GM20431 (cell line): ENCODE measurements around the gene DKC1.

Source experiments
- in situ Hi-C: fragments of 300-500 bp; cut with MseI, MboI; formaldehyde crosslinking; loops from one replicate; pipeline ENCODE4 v1.15.0; 2020; ENCODE audit warnings: low sequenced_read_pairs; ENCODE audit not compliant: unreplicated experiment

Gene DKC1

GRCh38 chrX:154784149-154784995, 21.7 kb downstream of the DKC1 start:
- in situ Hi-C loops: no loop called here

- in situ Hi-C loops: no loop called here
Measured at GRCh38 chrX:154785716-154786115, 23.1 kb downstream of the DKC1 start.

- in situ Hi-C loops: no loop called here
Measured at GRCh38 chrX:154791467-154791866, 28.8 kb downstream of the DKC1 start.

- in situ Hi-C loops: no loop called here
Measured at GRCh38 chrX:154791939-154792338, 29.3 kb downstream of the DKC1 start.

- in situ Hi-C loops: no loop called here
Measured at GRCh38 chrX:154793084-154793795, 30.6 kb downstream of the DKC1 start.

GRCh38 chrX:154795016-154795415, 32.4 kb downstream of the DKC1 start:
- in situ Hi-C loops: no loop called here

GRCh38 chrX:154797006-154797405, 34.3 kb downstream of the DKC1 start:
- in situ Hi-C loops: no loop called here

GRCh38 chrX:154799556-154800348, 37.1 kb downstream of the DKC1 start:
- in situ Hi-C loops: no loop called here

- in situ Hi-C loops: no loop called here
Measured at GRCh38 chrX:154800478-154801210, 38.0 kb downstream of the DKC1 start.

- in situ Hi-C loops: no loop called here
Measured at GRCh38 chrX:154802947-154803346, 40.3 kb downstream of the DKC1 start.

- in situ Hi-C loops: no loop called here
Measured at GRCh38 chrX:154804261-154804956, 41.7 kb downstream of the DKC1 start.

- in situ Hi-C loops: no loop called here
Measured at GRCh38 chrX:154804957-154805695, 42.5 kb downstream of the DKC1 start, which contains the start of gene MPP1. TSS of gene MPP1 (minus strand) at chrX:154805485. CDS start at chrX:154805373, 112 bp downstream.

- in situ Hi-C loops: no loop called here
Measured at GRCh38 chrX:154805696-154806091, 43.0 kb downstream of the DKC1 start.

- in situ Hi-C loops: no loop called here
Measured at GRCh38 chrX:154806837-154807501, 44.3 kb downstream of the DKC1 start.

GRCh38 chrX:154809939-154810665, 47.4 kb downstream of the DKC1 start:
- in situ Hi-C loops: no loop called here

- in situ Hi-C loops: no loop called here
Measured at GRCh38 chrX:154812341-154813101, 49.9 kb downstream of the DKC1 start.

GRCh38 chrX:154813801-154814200, 51.1 kb downstream of the DKC1 start:
- in situ Hi-C loops: no loop called here
